GM12891 (cell line): ENCODE data around the gene SLC12A5.
"Not testable (repeated sequence)": the region's sequence is repeated elsewhere in the genome, so short reads cannot be mapped to it uniquely, and the experiment has no call there.

Source experiments
- DNase-seq: peaks from one replicate; pipeline ENCODE4 v3.0.0; 2011; ENCODE audit warnings: low spot score; ENCODE audit not compliant: insufficient read length
- FAIRE-seq: peaks from 2 replicates; lab custom pipeline; 2011; peaks lifted over from hg19 to GRCh38; lab: Jason Lieb, UNC
- PAX5 ChIP-seq: IDR thresholded peaks from 2 replicates; pipeline ENCODE4 v1.6.1; 2011; ENCODE audit warnings: low read length, moderate library complexity, mild to moderate bottlenecking; ENCODE audit not compliant: insufficient read depth, severe bottlenecking
- POLR2A ChIP-seq: IDR thresholded peaks from 2 replicates; pipeline ENCODE4 v1.6.1; 2011; ENCODE audit warnings: low read depth, low read length, control low read depth
- POLR2AphosphoS5 ChIP-seq: IDR thresholded peaks from 2 replicates; pipeline ENCODE4 v1.6.1; 2011; ENCODE audit warnings: low read depth, low read length, control low read depth
- POU2F2 ChIP-seq: IDR thresholded peaks from 2 replicates; pipeline ENCODE4 v1.6.1; 2011; ENCODE audit warnings: low read depth, mild to moderate bottlenecking, control low read depth, low read length, moderate library complexity
- SPI1 ChIP-seq: IDR thresholded peaks from 2 replicates; pipeline ENCODE4 v1.6.1; 2011; ENCODE audit warnings: low read depth, low read length, control low read depth
- TAF1 ChIP-seq: IDR thresholded peaks from 2 replicates; pipeline ENCODE4 v1.6.1; 2011; ENCODE audit warnings: low read depth, low read length, control low read depth

The SLC12A5 gene

GRCh38 chr20:46089417-46090388 is 60.7 kb downstream of the SLC12A5 start, which contains the start of gene NCOA5:
TSS of gene NCOA5 (minus strand) at chr20:46089962. CDS start at chr20:46079424, 10,538 bp downstream.
- DNase-seq (peak; percentile 91), FAIRE-seq (peak; percentile 98)
- TF ChIP-seq POLR2A (peak; percentile 81), SPI1 (no peak), TAF1 (peak; percentile 95), PAX5 (no peak), POLR2AphosphoS5 (peak; percentile 84), POU2F2 (no peak)

- FAIRE-seq: not testable (repeated sequence)
Measured at GRCh38 chr20:46091622-46092535, 62.9 kb downstream of the SLC12A5 start.

GRCh38 chr20:46093531-46093930 is 64.5 kb downstream of the SLC12A5 start:
- DNase-seq (no peak), FAIRE-seq (no peak)
- TF ChIP-seq POLR2AphosphoS5 (no peak), TAF1 (no peak), POU2F2 (no peak), PAX5 (no peak), POLR2A (no peak), SPI1 (no peak)

More at GRCh38 chr20:46091622-46092535, 62.9 kb downstream of the SLC12A5 start:
- not testable (repeated sequence) for DNase-seq

- TF ChIP-seq PAX5: peak; percentile 51
- TF ChIP-seq POU2F2: no peak
- FAIRE-seq: peak; percentile 76
- no peak for DNase-seq
Measured at GRCh38 chr20:46099491-46100287, 70.7 kb downstream of the SLC12A5 start.

- not testable (repeated sequence) for FAIRE-seq, DNase-seq
Measured at GRCh38 chr20:46100444-46100843, 71.4 kb downstream of the SLC12A5 start.

GRCh38 chr20:46100988-46101387 is 72.0 kb downstream of the SLC12A5 start:
- TF ChIP-seq POU2F2: no peak
- DNase-seq (no peak), FAIRE-seq (no peak)

GRCh38 chr20:46101957-46102356 is 72.9 kb downstream of the SLC12A5 start:
- TF ChIP-seq PAX5: no peak
- TF ChIP-seq POU2F2: no peak
- TF ChIP-seq TAF1: no peak
- no peak for TF ChIP-seq POLR2A
- TF ChIP-seq SPI1: no peak
- TF ChIP-seq POLR2AphosphoS5: no peak
- FAIRE-seq: no peak
- no peak for DNase-seq

GRCh38 chr20:46102940-46103339 is 73.9 kb downstream of the SLC12A5 start:
- TF ChIP-seq POLR2AphosphoS5 (no peak), POU2F2 (no peak), TAF1 (no peak), POLR2A (no peak), PAX5 (no peak), SPI1 (no peak)
- FAIRE-seq: no peak
- DNase-seq: no peak

- FAIRE-seq (no peak), DNase-seq (no peak)
- no peak for TF ChIP-seq SPI1
- no peak for TF ChIP-seq PAX5
- no peak for TF ChIP-seq TAF1
- no peak for TF ChIP-seq POLR2A
- TF ChIP-seq POLR2AphosphoS5: no peak
- TF ChIP-seq POU2F2: no peak
Measured at GRCh38 chr20:46104262-46104661, 75.2 kb downstream of the SLC12A5 start.

- DNase-seq (no peak), FAIRE-seq (no peak)
- no peak for TF ChIP-seq POU2F2
- no peak for TF ChIP-seq POLR2AphosphoS5
- TF ChIP-seq SPI1: no peak
- TF ChIP-seq TAF1: no peak
- TF ChIP-seq POLR2A: no peak
- no peak for TF ChIP-seq PAX5
Measured at GRCh38 chr20:46107061-46107460, 78.0 kb downstream of the SLC12A5 start.
